GM08714 (cell line): ENCODE results near the gene DPP6.
"Not testable (repeated sequence)": the region's sequence is repeated elsewhere in the genome, so short reads cannot be mapped to it uniquely, and the experiment has no call there.

ENCODE experiments used
- H3K4me3 ChIP-seq: fragments of 200-500 bp; sonication (Bioruptor generic); 2 replicates; pipeline ENCODE4 v1.5.1; 2014; ENCODE audit warnings: mild to moderate bottlenecking, low read length, inconsistent platforms
- ZNF274 ChIP-seq: IDR thresholded peaks from 2 replicates; pipeline ENCODE4 v1.6.1; 2012; ENCODE audit warnings: mild to moderate bottlenecking, low read depth, low read length

DPP6 gene

DNA sequence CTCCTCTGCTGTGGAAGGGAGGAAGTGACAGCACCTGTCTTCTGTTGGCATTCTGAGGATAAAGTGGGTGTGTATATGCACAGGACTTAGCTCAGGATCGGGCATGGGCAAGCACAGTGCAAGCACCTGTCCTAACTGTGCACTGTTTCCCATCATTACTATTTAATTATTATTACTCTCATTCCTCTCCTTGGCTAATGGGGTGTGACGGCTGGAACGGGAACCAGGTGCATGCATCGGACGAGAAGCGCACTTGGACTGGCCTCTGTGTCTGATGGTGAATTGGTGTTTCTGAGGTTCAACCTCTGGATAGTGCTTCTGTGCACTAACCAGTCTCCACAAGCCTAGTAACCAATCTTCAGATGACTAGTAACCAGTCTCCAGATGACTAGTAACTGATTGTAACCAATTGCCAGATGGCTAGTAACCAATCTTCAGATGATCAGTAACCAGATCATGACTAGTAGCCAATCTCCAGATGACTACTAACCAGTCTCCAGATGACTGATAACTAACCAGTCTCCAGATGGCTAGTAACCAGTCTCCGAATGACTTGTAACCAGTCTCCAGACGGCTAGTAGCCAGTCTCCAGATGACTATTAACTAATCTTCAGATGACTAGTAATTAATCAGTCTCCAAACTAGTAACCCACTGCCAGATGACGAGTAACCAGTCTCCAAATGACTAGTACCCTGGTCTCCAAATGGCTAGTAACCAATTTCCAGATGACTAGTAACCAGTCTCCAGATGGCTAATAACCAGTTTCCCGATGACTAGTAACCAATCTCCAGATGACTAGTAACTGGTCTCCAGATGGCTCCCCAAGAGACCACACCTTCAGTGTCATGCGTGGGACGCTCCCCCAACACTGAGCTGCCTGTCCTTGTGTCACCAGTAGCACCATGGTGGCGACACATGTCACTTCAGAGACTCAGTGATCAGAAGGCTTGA, 864.9 kb downstream of the DPP6 start:
- no peak overlapping the region for H3K4me3 ChIP-seq
- TF ChIP-seq ZNF274: no peak

DNA sequence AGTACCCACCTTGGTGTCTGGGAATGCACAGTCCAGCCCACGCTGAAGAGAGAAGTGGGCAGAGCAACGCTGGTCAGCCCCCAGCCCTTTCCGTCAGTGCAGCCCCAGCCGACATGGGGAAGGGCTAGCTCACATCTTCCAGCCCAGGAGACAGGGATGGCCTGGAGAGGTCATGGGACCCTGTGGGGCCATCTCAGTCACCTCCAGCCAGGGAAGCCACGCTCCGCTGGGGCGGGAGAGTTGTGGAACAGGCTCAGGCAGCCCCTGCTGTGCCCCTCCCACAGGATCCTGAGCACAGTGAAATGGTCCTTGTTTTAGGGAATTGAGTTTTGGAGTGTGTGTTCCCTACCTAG, 865.6 kb downstream of the DPP6 start:
- H3K4me3 ChIP-seq: no peak overlapping the region
- no peak for TF ChIP-seq ZNF274

DNA sequence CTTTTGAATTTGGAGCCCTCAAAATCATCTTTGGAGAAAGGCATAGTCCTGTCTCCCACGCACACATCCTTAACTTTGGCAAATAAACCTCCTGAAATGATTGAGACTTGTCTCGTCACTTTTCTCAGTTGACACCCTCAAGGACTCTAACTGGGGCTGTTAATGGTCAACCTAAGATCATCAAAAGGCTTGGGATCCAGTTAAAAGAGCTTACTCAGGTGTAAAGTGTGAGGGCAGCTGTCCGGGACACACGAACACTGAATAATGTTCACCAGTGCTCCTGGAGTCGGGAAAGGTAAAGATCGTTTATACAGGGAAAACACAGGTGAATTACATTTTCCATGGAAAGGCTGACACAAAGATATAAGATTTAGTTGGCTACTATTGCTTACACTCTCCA, 866.1 kb downstream of the DPP6 start:
- no peak overlapping the region for H3K4me3 ChIP-seq
- TF ChIP-seq ZNF274: no peak

DNA sequence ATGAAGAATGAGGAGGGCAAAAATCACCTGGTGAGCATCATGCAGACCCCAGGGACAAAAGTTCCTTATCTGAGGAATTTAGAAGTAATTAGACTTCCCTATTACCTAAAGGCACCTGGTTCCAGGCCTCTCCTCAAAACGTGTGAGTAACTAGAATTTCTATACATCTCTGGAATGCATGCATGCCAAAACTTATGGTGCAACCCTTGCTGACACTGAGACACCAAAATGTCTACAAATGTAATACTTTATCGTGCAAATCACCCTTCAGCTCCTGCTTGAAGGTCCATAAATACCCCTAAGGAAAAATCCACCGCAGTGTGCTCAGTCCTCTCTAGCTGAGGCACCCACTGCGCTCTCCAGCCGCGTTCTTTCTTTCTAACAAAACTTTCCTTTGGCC, 866.5 kb downstream of the DPP6 start:
- no peak for TF ChIP-seq ZNF274
- no peak overlapping the region for H3K4me3 ChIP-seq

DNA sequence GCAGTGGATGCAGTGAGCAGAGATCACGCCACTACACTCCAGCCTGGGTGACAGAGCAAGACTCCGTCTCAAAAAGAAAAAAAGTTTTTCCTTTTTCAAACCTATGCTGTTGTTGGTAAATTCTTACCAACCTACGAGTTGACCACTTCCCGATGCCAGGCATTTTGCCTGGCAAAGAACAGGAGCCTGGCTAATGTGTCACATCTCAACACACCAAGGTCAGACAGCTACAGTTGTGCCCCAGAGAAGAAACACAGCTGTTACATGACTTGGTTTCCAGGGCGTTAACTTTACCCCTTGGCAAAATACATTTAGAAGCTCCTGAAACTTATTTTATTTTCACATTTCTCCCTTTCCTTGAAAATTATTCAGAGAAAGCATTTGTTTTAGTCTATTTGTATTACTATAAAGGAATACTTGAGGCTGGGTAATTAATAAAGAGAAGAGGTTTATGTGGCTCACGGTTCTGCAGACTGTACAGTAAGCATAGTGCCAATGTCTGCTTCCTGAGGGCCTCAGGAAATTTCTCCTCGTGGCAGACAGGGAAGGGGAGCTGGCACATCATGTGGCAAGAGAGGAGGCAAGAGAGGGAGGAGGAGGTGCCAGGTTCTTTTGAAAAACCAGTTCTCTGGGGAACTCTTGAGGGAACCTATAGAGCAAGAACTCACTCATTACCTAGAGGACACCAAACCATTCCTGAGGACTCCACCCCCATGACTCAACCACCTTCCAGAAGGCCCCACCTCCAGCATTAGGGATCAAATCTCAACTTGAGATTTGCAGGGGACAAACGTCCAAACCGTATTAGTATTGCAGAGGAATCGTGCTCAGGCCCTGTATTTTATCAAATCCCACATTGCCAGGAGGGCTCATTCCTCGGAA, 867.4 kb downstream of the DPP6 start:
- TF ChIP-seq ZNF274: no peak
- no peak overlapping the region for H3K4me3 ChIP-seq

DNA sequence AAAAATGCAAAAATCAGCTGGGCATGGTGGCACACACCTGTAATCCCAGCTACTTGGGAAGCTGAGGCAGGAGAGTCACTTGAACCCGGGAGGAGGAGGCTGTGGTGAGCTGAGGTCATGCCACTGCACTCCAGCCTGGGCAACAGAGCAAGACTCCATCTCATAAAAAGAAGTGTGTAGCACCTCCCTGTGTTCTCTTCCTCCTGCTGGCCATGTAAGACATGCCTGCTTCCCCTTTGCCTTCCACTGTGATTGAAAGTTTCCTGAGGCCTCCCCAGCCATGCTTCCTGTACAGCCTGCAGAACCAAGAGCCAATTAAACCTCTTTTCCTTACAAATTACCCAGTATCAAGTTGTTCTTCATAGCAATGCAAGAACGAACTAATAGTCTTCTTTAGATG, 870.3 kb downstream of the DPP6 start:
- H3K4me3 ChIP-seq: not testable (repeated sequence)

DNA sequence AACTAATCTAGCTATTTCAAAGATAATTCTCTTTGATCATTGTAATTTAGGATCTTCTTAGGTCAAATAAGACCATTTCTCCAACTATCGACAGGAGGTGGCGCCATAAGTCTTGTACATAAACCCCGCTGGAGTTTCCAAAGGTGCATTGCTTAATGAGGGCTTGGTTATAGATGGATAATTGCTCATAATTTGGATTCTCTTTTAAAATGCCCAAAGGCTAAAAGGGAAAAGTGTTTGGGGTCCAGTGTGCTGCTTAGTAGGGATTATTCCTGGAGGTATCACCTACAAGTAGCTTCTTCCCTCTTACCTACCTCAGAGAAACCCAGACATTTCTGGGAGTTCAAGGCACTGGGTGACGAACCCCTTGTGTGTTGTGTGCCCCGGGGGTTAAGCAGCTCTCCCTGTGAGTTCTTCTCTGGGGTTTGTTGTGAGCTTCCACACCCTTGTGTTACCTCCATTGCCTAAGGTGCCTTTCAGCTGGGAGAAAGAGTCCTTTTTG, 875.5 kb downstream of the DPP6 start:
- peak overlapping the region; percentile 97 for H3K4me3 ChIP-seq

DNA sequence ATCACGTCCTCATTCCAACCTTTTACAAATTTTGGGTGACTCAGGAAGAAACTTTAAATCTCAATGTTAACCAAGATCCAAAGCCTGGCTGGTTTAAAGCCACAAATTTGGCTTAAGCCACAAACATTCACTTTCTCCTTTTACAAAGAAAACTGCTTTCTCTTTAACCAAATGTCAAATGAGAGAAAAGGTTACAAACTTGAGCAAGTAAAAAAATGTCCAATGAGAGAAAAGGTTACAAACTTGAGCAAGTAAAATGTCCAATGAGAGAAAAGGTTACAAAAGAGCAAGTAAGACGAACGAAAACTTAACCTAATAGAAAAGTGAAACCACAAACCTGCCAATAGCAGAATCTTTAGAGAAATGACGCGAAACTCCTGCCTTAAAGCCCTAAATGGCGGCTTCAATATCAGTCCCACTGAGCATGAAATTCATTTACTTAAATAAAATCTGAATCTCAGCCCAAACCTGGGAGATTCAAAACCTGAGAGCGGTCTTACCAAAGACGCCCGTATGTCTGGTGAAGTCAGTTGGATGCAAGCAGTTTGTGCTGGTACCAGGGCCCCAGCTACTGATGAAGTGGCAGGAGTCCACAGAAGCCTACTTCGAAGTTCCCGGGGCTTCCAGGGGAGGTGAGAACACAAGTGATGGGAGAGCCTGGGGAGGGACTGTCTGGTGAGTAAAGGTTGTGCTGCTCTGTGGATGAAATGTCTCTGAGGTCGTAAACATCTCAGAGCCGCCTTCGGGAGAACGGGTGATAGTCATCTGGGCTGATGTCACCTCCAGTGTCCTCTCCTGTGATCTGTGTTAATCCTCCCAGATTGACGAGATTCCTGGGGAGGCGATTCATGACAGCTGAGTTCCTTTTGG, 876.2 kb downstream of the DPP6 start:
- TF ChIP-seq ZNF274: no peak
- peak overlapping the region; percentile 97 for H3K4me3 ChIP-seq

More for the DNA sequence above, 875.5 kb downstream of the DPP6 start:
- TF ChIP-seq ZNF274: no peak

DNA sequence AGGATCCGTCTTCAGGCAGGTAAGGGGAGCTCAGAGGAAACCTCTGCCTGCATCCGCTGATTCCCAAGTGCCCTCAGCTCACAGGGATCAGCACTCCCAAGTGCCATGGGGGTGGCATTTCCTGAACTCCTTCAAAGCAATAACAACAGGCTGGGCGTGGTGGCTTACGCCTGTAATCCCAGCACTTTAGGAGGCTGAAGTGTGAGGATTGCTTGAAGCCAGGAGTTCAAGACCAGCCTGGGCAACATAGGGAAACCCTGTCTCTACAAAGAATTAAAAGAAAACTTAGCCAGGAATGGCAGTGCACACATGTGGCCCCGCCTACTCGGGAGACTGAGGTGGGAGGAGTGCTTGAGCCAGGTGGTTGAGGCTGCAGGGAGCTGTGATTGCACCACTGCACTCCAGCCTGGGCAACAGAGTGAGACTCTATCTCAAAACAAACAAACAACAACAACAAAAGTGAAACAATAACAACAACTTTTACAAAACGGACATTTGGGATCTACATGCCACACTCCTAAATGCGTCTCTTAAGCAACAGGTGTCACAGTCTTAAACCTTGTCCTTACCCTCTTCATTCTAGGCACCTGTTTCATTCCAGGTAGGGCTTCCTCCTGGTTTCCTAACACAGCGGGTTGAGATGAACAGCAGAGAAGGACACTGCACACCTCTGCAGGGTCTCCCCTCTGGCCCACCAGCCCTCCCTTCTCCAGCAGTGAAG, 877.0 kb downstream of the DPP6 start:
- peak overlapping the region; percentile 93; the same call in 1 of the 2 replicates for H3K4me3 ChIP-seq
- TF ChIP-seq ZNF274: no peak

DNA sequence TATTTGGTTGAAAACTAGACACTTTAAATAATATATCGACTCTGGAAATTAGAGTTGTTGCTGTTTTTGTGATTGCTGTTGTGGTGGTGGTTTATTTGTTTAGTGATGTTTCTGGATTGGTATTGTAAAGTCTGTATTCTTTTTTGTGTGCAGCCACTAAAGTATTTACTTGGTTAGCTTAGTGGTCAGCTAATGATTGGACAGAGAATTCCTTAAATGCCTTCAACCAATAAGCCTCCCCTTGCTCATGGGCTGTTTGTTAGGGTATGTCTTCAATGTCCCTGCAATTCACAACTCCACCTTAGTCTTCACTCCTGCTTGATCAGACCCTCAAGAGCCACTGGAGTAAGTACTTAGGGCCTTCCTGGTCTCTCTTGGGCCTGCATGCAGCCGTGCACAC, 879.7 kb downstream of the DPP6 start:
- H3K4me3 ChIP-seq: no peak overlapping the region
- TF ChIP-seq ZNF274: no peak

DNA sequence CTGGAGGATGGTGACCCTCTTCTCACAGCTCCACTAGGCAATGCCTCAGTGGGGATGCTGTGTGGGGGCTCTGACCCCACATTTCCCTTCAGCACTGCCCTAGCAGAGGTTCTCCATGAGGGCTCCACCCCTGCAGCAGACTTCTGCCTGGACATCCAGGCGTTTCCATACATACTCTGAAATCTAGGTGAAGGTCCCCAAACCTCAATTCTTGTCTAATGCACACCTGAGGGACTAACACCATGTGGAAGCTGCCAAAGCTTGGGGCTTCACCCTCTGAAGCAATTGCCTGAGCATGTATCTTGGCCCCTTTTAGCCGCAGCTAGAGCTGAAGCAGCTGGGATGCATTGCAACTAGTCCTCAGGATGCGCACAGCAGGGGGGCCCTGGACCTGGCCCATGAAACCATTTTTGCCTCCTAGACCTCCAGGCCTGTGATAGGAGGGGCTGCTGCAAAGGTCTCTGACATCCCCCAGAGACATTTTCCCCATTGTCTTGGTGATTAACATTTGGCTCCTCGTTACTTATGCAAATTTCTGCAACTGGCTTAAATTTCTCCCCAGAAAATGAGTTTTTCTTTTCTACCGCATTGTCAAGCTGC, 882.3 kb downstream of the DPP6 start:
- not testable (repeated sequence) for H3K4me3 ChIP-seq

DNA sequence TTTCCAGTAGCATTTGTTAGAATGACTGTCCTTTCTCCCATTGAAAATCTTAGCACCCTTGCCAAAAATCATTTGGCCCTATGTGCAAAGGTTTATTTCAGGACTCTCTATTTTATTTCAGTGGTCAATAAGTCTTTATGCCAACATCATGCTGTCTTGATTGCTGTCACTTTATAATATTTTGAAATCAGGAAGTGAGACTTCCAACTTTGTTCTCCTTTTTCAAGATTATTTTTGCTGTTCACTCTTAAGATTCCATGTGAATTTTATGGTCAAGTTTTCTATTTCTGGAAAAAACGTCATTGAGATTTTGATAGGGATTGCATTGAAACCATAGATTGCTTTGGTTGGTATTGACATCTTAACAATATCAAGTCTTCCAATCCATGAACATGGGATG, 885.6 kb downstream of the DPP6 start:
- no peak overlapping the region for H3K4me3 ChIP-seq
- TF ChIP-seq ZNF274: no peak

DNA sequence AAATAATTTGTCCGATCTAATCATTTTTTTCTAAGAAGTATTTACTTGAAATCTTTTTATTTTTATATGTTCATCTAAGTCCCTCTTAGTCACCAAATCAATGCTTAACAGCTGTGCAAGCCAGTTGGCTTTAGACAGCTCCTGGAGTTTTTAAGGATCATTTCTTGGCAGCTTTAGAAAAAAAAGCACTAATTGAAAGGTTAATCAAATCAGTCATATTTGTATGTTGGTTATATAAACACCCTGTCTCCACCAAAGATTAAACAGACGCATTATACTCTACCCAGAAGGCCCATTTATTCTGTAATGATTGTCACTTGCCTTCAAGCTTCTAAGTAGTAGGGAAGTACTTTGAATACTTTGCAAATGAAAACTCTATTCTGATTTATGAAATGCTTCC, 890.5 kb downstream of the DPP6 start:
- no peak for TF ChIP-seq ZNF274

More for the DNA sequence above, 890.5 kb downstream of the DPP6 start:
- no peak overlapping the region for H3K4me3 ChIP-seq
